ENCODE data around the gene CAT.

DNA sequence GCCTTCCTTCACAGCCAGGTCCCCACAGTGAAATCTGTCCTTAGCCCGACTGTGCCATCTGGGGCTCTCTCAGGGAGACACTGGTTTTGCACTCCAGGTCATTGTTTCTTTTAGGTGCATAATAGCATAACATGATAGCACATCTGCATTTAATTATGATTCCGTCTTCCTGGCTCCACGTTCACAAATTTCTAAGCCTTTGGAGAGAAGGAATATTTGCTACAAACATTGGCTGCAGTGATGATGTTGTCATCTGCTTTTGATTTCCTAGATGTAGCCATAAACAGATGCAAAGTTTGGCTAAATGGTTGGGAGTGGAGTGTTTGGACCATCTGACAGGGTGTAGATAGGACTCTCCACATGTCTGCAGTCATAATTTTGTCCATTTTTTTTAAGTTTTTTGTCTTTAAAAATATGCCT is 12.0 kb upstream of the CAT start:
- TF ChIP-seq, protein P1, sequence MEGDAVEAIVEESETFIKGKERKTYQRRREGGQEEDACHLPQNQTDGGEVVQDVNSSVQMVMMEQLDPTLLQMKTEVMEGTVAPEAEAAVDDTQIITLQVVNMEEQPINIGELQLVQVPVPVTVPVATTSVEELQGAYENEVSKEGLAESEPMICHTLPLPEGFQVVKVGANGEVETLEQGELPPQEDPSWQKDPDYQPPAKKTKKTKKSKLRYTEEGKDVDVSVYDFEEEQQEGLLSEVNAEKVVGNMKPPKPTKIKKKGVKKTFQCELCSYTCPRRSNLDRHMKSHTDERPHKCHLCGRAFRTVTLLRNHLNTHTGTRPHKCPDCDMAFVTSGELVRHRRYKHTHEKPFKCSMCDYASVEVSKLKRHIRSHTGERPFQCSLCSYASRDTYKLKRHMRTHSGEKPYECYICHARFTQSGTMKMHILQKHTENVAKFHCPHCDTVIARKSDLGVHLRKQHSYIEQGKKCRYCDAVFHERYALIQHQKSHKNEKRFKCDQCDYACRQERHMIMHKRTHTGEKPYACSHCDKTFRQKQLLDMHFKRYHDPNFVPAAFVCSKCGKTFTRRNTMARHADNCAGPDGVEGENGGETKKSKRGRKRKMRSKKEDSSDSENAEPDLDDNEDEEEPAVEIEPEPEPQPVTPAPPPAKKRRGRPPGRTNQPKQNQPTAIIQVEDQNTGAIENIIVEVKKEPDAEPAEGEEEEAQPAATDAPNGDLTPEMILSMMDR (conservative IDR thresholded peaks at IDR 0.05 in 1 of 2, IDR thresholded peaks at IDR 0.05 in 1 of 2; ENCODE audit: low read depth in 1 of 2, low read length in 2 of 2) = no peak
- TF ChIP-seq EZH2 (IDR thresholded peaks at IDR 0.05; ENCODE audit: low read length, missing control alignments) = no peak

Data from fibroblast of lung (primary cell).